ENCODE measurements around the gene FGF4.

Gene FGF4

DNA sequence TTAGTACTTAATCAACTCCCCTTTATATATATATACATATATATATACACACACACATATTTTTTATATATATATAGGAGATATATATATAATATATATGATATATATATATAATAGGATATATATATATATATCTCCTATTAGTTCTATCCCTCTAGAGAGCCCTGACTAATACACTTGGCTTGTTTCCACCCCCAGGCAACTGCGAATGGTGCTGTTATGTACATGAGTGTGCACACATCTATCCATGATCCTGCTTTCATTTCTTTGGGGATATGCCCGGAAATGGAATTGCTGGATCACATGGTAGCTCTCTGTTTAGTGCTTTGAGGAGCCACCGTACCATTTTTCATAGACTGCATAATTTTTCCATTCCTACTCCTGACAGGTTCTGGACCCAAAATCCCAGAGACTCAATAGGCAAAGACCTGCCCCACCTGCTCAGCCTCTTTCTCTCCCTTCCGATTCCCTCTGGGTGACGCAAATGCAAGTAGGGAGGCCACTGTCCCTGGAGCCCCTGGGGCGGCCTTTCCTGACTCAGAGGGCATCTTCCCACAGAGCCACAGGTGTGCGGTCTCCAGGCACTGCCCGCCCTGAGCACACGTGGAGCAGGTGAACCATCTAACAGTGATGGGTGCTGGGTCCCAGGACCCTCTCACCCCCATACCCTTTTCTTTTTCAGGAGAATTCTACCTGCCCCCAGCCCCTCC, 32.1 kb upstream of the FGF4 start:
- no peak for DNase-seq

- DNase-seq = no peak
Observed at GRCh38 chr11:69804769-69805508, 29.8 kb upstream of the FGF4 start.

DNA sequence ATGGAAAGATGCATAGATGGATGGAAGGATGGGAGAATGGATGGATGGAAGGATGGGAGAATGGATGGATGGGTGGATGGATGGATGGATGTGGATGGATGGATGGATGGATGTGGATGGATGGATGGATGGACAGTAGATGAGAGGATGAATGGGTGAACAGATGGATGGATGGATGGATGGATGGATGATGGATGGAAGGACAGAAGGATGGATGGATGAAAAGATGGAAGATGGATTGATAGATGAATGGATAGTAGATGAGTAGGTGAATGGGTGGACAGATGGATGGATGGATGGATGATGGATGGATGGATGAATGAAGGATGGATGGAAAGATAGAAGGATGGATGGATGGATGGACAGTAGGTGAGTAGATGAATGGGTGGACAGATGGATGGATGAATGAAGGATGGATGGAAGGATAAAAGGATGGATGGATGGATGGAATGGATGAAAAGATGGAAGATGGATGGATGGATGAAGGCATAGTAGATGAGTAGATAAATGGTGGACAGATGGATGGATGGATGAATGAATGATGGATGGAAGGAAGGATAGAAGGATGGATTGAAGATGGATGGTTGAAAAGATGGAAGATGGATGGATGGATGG, 28.6 kb upstream of the FGF4 start:
- no peak for DNase-seq

DNA sequence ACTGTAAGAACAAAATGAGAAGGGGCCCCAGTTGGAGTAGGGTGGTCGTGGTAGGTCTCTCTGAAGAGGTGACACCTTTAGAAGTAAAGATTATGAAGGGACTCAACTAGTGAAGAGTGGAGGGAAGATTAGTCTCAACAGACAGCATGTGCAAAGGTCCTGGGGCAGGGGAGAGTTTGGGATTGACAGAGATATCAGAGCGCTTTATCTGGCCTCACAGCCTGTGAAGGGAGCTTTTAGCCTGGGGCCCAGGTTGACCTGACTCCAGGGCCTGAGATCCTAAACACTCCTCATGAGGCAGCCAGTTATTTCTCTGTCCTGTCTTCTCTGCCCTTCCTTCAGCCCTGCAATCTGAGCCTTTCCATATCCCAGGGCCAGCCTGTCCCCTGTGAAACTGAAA, 27.9 kb upstream of the FGF4 start:
- DNase-seq = no peak

- DNase-seq = no peak
Observed at GRCh38 chr11:69802590-69802989, 27.4 kb upstream of the FGF4 start.

- no peak for DNase-seq
Observed at GRCh38 chr11:69801513-69802335, 26.6 kb upstream of the FGF4 start.

DNA sequence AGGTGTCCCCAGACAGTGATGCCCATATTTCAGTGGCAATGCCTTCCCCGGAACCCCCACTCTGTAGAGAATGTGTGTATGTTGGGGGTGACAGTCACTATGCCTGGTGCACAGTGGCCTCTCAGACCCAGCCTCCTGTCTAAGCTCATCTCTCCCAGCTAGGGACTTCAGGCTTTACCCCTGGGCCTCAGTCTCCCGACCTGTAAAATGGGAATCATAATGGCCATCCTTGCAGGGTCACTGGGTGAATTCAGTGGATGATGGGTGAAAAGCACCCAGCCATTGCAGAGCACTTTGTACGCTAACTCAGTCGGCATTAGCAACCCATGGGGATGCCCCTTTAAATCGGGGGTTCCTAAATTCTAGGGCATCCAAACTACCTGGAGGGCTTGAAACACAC, 25.1 kb upstream of the FGF4 start:
- DNase-seq = no peak

- no peak for DNase-seq
Observed at GRCh38 chr11:69799582-69799981, 24.4 kb upstream of the FGF4 start.

GRCh38 chr11:69799097-69799496, 24.0 kb upstream of the FGF4 start:
- DNase-seq = no peak

- DNase-seq = no peak
Observed at GRCh38 chr11:69797737-69798528, 22.8 kb upstream of the FGF4 start.

- no peak for DNase-seq
Observed at GRCh38 chr11:69797156-69797555, 22.0 kb upstream of the FGF4 start.

- DNase-seq = no peak
Observed at GRCh38 chr11:69796063-69796462, 20.9 kb upstream of the FGF4 start.

DNA sequence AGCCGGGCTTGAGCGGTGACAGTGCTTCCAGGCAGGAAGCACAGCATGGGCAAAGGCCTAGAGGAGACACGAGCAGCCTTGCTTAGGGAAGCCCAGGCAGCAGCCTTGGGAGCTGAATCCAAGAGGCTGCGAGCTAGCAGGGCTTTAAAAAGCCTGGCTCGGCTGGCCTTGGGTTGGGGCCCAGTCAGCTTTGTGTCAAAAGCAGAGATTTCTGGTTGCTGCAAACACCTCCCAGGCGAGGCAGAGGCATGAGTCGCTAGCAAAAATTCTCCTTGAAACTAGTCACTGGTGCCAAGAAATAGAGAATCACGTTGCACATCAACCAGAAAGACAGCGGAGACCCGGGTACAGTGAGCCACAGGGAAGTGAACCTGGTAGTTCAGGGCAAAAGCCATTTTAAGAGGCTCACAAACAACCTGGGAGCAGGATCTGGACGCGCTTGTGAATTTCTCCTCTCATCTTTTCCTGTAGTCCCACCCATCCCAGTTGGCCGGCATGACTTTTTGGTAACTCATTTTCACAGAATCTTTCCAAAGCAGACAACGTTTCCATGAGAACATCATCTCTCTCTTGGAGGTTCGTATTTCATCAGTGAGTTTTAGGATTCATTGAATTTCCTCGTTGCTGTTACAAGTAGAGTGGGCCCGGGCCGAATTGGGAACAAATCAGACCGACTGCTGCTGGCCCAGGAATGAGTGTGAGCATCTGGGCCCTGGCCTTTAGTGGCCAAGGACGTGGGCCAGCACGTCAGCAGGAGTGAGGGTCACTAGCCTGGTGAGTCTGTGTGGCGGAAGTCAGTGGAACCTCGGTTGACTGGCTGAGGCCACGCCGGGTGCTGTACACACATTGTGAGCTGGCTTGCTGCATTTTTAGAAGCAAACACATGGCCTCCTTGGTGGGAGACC, 16.4 kb upstream of the FGF4 start:
- no peak for DNase-seq

DNA sequence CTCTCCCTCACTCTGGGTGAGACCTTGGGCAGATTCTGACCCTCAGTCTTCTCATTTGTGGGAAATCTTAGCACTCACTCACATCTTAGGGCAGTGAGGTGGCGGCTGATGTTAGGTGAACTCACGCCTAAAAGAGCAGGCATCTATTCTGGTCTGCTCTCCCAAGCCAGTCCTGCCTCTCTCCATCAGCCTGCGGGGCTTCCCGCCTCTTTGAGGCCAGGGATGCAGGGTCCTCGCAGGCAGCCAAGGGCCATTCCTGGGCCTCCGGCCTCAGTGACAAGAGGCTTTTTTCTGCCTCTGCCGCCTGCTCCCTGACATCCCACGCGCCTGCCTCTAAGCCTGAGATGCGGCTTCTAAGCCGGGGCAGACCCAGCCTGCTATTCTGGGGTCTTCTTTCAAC, 13.8 kb upstream of the FGF4 start:
- no peak for DNase-seq

DNA sequence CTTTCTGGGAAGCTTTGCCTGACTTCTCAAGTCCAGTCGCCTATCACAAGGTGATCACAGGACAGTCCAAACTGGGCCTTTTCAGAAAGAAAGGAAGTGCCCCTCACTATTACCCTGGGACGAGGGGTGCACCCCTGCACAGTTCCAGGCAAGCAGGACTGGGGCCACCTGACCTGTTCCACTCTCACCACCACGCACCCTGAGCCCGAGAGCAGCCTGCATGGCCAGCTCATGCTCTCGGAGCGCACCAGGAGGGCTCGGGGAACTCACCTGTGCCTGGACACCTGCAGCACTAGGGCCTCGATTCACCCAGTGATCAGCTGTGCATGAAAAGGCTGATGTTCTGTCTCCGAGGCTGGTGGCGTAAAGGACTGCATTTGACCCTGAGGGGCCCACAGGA, 12.8 kb upstream of the FGF4 start:
- no peak for DNase-seq

- no peak for DNase-seq
Observed at GRCh38 chr11:69787457-69787856, 12.3 kb upstream of the FGF4 start.

DNA sequence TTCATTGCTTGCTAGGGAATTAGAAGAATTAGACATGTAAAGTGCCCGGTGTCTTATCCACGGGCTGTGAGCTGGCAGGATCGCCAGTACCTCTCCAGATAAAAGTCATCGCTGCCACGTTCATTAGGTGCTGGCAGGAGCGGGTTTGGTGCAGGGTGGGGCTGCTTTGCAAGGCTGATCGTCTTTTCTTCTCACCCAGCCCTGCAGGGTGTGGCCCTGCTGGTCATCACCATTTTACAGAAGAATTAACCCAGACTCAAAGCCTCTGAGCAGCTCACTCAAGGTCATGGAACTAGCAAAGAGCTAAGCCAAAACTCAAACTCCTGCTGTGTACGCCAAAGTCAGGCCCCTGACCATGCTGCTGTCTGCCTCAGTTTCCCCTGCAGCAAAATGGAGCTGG, 6.1 kb upstream of the FGF4 start:
- no peak for DNase-seq

- DNase-seq = no peak
Observed at GRCh38 chr11:69778373-69778772, 3.2 kb upstream of the FGF4 start.

DNA sequence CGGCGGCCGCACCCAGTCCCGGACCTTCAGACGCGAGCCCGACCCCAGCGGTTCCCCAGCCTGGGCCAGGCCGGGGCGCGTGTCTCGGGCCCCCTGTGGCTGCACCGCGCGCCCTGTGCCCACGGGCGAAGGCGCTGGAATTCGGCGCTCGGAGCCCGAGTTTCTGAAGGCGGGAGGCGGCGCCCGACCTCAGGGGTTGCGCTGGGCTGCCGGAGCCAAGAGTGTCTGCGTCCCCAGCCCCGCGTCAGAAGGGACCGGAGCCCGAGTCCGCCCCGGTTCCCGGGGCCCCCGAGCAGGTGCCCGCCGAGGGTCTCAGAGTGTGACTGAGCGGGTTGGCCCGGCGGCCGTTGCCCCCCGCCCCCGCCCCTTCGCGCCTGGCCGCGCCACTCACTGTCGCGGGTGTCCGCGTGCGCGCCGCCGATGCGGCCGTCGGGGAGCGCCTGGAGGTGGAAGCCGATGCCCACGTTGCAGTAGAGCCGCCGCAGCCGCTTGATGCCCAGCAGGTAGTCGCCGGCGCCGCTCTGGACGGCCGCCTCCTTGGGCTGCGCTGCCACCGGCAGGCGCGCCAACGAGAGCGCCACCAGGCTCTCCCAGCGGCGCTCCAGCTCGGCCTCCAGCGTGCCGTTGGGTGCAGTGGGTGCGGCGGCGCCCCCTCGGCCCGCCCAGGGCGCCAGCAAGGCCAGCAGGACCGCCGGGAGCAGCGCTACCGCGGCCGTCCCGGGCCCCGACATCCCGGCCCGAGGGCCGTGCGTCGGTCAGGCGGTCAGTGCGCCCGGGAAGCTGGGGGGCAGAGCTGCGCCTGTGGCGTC, 583 bp downstream of the FGF4 start:
- no peak for DNase-seq

GRCh38 chr11:69773626-69774353, 1.4 kb downstream of the FGF4 start:
- no peak for DNase-seq

Data from NCI-H1694 (cell line).